ENCODE measurements around the gene UBAP1.

- no peak for TF ChIP-seq SMC3 (IDR thresholded peaks at IDR 0.05; ENCODE audit: low read depth, low read length)
- no peak; the same call in 1 of the 2 replicates for TF ChIP-seq USF2 (IDR thresholded peaks at IDR 0.05; ENCODE audit: low read depth, low read length)
- TF ChIP-seq RAD21 (IDR thresholded peaks at IDR 0.05; ENCODE audit: low read length): no peak
- TF ChIP-seq CTCF (conservative IDR thresholded peaks at IDR 0.05; ENCODE audit: low read depth, low read length): no peak
- TF ChIP-seq POLR2A (IDR thresholded peaks at IDR 0.05; ENCODE audit: low read depth, low read length): no peak
- no peak for TF ChIP-seq BHLHE40 (IDR thresholded peaks at IDR 0.05; ENCODE audit: low read depth, low read length)
- TF ChIP-seq CEBPB (IDR thresholded peaks at IDR 0.05; ENCODE audit: low read depth, low read length): no peak
Observed at GRCh38 chr9:34233672-34234071, 54.8 kb downstream of the UBAP1 start.

Measured in IMR-90 (cell line).